Heart left ventricle (tissue), 13 donors: ENCODE data around the gene OGDHL.

Experiments
- CTCF ChIP-seq, 12 donors: fragments of 200-600 bp; sonication (generic) in 4 of 12; IDR thresholded peaks; one replicate each; pipeline versions ENCODE4 v1.5.0 to v1.8.0; 2018 to 2022; ENCODE audit warnings: antibody characterized with exemption in 12 of 12, mild to moderate bottlenecking in 5 of 12
- POLR2A ChIP-seq, 2 donors: fragments of 450-650 bp; IDR thresholded peaks; one replicate each; pipeline ENCODE4 v1.6.1; 2017; ENCODE audit warnings: antibody characterized with exemption in 2 of 2, mild to moderate bottlenecking in 2 of 2, moderate library complexity in 2 of 2
- donor health status: ischemic (EF 13 %, LVEDD 7.1; RV severe dilation, severe dysfunction).
- donor health status: DM: no; HTN: yes; CAD: no.
- donor health status: DM: no; HTN: no; CAD: no.
- donor health status: ischemic (EF 25% LVEDD 6.9; RV normal size, moderate dysfunction).
- donor health status: ischemic (EF 25% LVEDD 5.7; RV mildly dilated, moderate dysfunction).
- donor health status: ischemic (EF 35%, LVEDD 5.7; RV mildly dilated, moderate dysfunction).
- donor health status: nonischemic (EF 11% LVEDD 7.7; RV severe dilation, severe dysfunction).
- donor health status: DM: yes; HTN: yes; CAD: no.
- donor health status: PGD.
- donor health status: ischemic (EF 29% LVEDD 5.4; RV normal size, mild dysfunction).
- donor health status: nonischemic (EF 23%, LVEDD 6.1; RV moderate dilation, normal function).

- TF ChIP-seq CTCF (IDR thresholded peaks at IDR 0.05) = no peak
- TF ChIP-seq POLR2A (IDR thresholded peaks at IDR 0.05) = no peak
Measured at GRCh38 chr10:49713266-49713665, 48.9 kb downstream of the OGDHL start.
